CD4-positive, alpha-beta memory T cell (primary cell): ENCODE measurements around the gene DYNC1H1. TPM values are rescaled to one million over a fixed set of nuclear protein-coding genes. Genes with fewer than 3 reads are reported as not detected.
A peak's percentile ranks its signal among the peaks of the same experiment; 100 is the strongest.

Source experiments
- CTCF ChIA-PET: fragments of 350-600 bp; sonication (Branson Sonifier 250); formaldehyde crosslinking; loops from one replicate; lab custom pipeline; 2021; ENCODE audit warnings: inconsistent platforms; ENCODE audit not compliant: partially characterized antibody; lab: Charles Lee
- POLR2A ChIA-PET: fragments of 350-600 bp; sonication (Branson Sonifier 250); formaldehyde crosslinking; loops from one replicate; lab custom pipeline; 2021; ENCODE audit not compliant: partially characterized antibody; lab: Charles Lee
- DNase-seq, 5 donors: peaks; one replicate each; pipeline versions ENCODE4 v3.0.0 to v3.0.0-alpha.2; 2020 to 2022; ENCODE audit warnings: mixed read lengths in 1 of 5
- H3K27ac ChIP-seq: one replicate; pipeline ENCODE4 v1.7.0; 2013; ENCODE audit warnings: low read depth, low read length
- H3K27me3 ChIP-seq: 2 replicates; pipeline ENCODE4 v1.7.0; 2013; ENCODE audit warnings: mild to moderate bottlenecking, low read length, moderate library complexity; ENCODE audit not compliant: insufficient read depth
- H3K36me3 ChIP-seq: 2 replicates; pipeline ENCODE4 v1.7.0; 2013; ENCODE audit warnings: mild to moderate bottlenecking, low read length, moderate library complexity; ENCODE audit not compliant: insufficient read depth
- H3K4me1 ChIP-seq: 2 replicates; pipeline ENCODE4 v1.7.0; 2013; ENCODE audit warnings: mild to moderate bottlenecking, low read length, moderate library complexity; ENCODE audit not compliant: insufficient read depth
- H3K4me3 ChIP-seq, 2 donors: one replicate each; pipeline ENCODE4 v1.7.0; 2013; ENCODE audit warnings: low read length in 2 of 2, mild to moderate bottlenecking in 1 of 2
- H3K9me3 ChIP-seq, 2 donors: one replicate each; pipeline ENCODE4 v1.7.0; 2013; ENCODE audit warnings: low read length in 2 of 2, control low read depth in 1 of 2; ENCODE audit not compliant: control insufficient read depth in 1 of 2
- H3K27ac Mint-ChIP-seq, 7 donors: one replicate each; pipeline ENCODE4 v1.8.0; 2020 to 2021; ENCODE audit warnings: mixed read lengths in 7 of 7, mild to moderate bottlenecking in 6 of 7, inconsistent platforms in 3 of 7, moderate library complexity in 3 of 7
- H3K27me3 Mint-ChIP-seq, 2 donors: one replicate each; pipeline ENCODE4 v1.8.0; 2020 to 2021; ENCODE audit warnings: mixed read lengths in 2 of 2
- H3K36me3 Mint-ChIP-seq, 2 donors: one replicate each; pipeline ENCODE4 v1.8.0; 2020 to 2021; ENCODE audit warnings: mixed read lengths in 2 of 2, inconsistent platforms in 1 of 2, mild to moderate bottlenecking in 1 of 2
- H3K4me1 Mint-ChIP-seq, 4 donors: one replicate each; pipeline ENCODE4 v1.8.0; 2020 to 2021; ENCODE audit warnings: mixed read lengths in 4 of 4, mild to moderate bottlenecking in 1 of 4
- H3K4me3 Mint-ChIP-seq, 8 donors: one replicate each; pipeline ENCODE4 v1.8.0; 2020 to 2021; ENCODE audit warnings: mixed read lengths in 8 of 8, mild to moderate bottlenecking in 7 of 8, moderate library complexity in 6 of 8, inconsistent platforms in 3 of 8
- H3K9me3 Mint-ChIP-seq, 8 donors: one replicate each; pipeline ENCODE4 v1.8.0; 2020 to 2021; ENCODE audit warnings: mixed read lengths in 8 of 8, mild to moderate bottlenecking in 5 of 8, inconsistent platforms in 3 of 8, moderate library complexity in 1 of 8
- intact Hi-C: fragments of 100-400 bp; cut with micrococcal nuclease; formaldehyde crosslinking; loops from one replicate; pipeline ENCODE4 v1.15.1; 2023
- polyA plus RNA-seq, 2 donors: library from polyadenylated mRNA; unstranded; fragments of 300-500 nt; fragmentation: Illumina TruSeq; gene quantifications; one replicate each; pipeline ENCODE4 v1.2.3, GENCODE V29; 2021
- total RNA-seq, 2 experiments: library from RNA; stranded (reverse); gene quantifications; one replicate each; pipeline ENCODE4 v1.2.3, GENCODE V29; 2021

Gene DYNC1H1
- total and polyA plus RNA-seq, 4 experiments from 2014 or later, result 19.6 to 318 (median 188) TPM

DNA sequence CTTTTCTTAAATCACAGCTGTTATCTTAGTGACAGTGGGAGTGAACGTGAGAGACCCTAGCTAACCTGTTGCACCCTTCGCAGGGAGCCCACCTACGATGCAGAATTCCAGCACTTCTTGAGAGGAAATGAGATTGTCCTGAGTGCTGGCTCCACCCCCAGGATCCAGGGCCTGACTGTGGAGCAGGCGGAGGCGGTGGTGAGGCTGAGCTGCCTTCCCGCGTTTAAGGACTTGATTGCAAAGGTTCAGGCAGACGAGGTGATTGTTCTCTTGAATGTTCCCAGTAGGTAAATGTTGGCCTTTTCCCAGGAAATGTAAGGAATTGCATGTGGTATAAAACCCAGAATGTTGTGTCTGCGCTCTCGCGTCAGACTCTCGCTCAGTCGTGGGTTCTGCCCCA lies 75.8 kb downstream of the DYNC1H1 start:
- no peak overlapping the region for H3K4me3 Mint-ChIP-seq
- peaks cover 62 to 87% of the 10 kb centered on the region in 2 donors for H3K36me3 Mint-ChIP-seq

DNA sequence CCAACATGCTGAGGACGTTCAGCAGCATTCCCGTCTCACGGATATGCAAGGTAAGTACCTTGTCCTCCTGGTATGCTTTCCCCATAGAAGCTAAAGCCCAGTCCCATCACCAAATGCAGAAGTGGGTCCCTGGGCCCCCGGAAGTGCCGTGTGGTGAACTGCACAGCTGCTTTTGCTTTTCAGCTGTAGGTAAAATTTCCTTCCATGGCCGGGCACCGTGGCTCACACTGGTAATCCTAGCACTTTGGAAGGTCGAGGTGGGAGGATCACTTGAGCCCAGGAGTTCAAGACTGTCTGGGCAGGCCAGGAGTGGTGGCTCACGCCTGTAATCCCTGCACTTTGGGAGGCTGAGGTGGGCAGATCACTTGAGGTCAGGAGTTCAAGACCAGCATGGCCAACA lies 78.3 kb downstream of the DYNC1H1 start:
- peak overlapping the region in 1 of 7 donors; percentile 53 for H3K27ac Mint-ChIP-seq
- no peak overlapping the region for H3K27ac ChIP-seq
- no peaks in the 10 kb centered on the region for H3K9me3 ChIP-seq
- intact Hi-C loops, result no loop called here
- H3K4me3 ChIP-seq, result no peak overlapping the region
- peaks cover 77% of the 10 kb centered on the region for H3K36me3 ChIP-seq
- H3K9me3 Mint-ChIP-seq, result no peaks in the 10 kb centered on the region
- ChIA-PET POLR2A (no interaction called here), CTCF (interaction anchor here (1.7 kb wide), 1 partner anchor 54 kb away, joined by 5 read pairs; no protein-coding TSS in a partner anchor)
- H3K4me1 Mint-ChIP-seq, result no peaks in the 10 kb centered on the region
- no peak overlapping the region for H3K4me3 Mint-ChIP-seq
- H3K4me1 ChIP-seq, result no peaks in the 10 kb centered on the region
- H3K36me3 Mint-ChIP-seq, result peaks cover 55 to 78% of the 10 kb centered on the region in 2 donors
- H3K27me3 Mint-ChIP-seq, result no peaks in the 10 kb centered on the region
- DNase-seq, result no peak
- H3K27me3 ChIP-seq, result no peaks in the 10 kb centered on the region

More for the DNA sequence above, 75.8 kb downstream of the DYNC1H1 start:
- H3K27ac ChIP-seq, result no peak overlapping the region
- Mint-ChIP-seq H3K4me1 (no peaks in the 10 kb centered on the region), H3K9me3 (no peaks in the 10 kb centered on the region), H3K27me3 (no peaks in the 10 kb centered on the region), H3K27ac (no peak overlapping the region)
- no peaks in the 10 kb centered on the region for H3K4me1 ChIP-seq
- H3K9me3 ChIP-seq, result no peaks in the 10 kb centered on the region
- CTCF ChIA-PET, result no interaction called here
- no peak overlapping the region for H3K4me3 ChIP-seq
- peaks cover 90% of the 10 kb centered on the region for H3K36me3 ChIP-seq
- intact Hi-C loops, result no loop called here
- POLR2A ChIA-PET, result no interaction called here
- no peaks in the 10 kb centered on the region for H3K27me3 ChIP-seq
- no peak for DNase-seq

DNA sequence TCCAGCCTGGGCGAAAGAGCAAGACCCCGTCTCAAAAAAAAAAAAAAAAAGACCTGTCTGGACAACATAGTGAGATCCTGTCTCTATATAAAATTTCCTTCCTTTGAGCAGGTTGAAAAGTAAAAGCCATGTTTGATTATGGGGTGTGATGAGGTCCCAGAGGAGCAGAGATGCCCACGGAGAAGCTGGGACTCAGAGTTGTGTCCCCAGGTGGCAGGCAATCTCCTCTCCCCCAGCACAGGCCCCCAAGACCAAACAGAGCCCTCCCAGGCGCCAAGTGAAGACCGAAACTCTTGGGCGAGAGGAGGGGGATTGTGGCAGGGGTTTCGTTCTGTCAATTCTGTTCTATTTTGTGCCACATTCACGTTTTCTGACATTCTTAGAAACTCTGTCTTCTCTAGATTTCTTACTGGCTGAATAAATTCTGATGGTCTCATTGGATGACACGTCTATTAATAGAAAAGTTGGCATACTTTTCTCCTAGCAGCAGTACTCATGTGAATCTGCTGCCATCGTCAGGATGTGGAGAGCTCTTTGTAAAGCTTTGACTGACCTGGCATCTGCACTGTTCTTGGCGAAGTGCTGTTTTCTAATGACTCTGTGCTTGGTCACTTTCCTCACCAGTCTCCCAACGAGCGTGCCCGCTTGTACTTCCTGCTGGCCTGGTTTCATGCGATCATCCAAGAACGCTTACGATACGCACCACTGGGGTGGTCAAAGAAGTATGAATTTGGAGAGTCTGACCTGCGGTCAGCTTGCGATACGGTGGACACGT lies 79.1 kb downstream of the DYNC1H1 start:
- DNase-seq, result no peak
- POLR2A ChIA-PET, result no interaction called here
- Histone ChIP-seq H3K9me3 (no peaks in the 10 kb centered on the region), H3K36me3 (peaks cover 77% of the 10 kb centered on the region), H3K27me3 (no peaks in the 10 kb centered on the region), H3K4me3 (no peak overlapping the region), H3K4me1 (no peaks in the 10 kb centered on the region), H3K27ac (no peak overlapping the region)
- CTCF ChIA-PET, result interaction anchor here (1.7 kb wide), 1 partner anchor 53 kb away, joined by 5 read pairs; no protein-coding TSS in a partner anchor
- no peak overlapping the region for H3K4me3 Mint-ChIP-seq
- no peaks in the 10 kb centered on the region for H3K4me1 Mint-ChIP-seq
- H3K27ac Mint-ChIP-seq, result no peak overlapping the region
- intact Hi-C loops, result no loop called here
- H3K36me3 Mint-ChIP-seq, result peaks cover 59 to 80% of the 10 kb centered on the region in 2 donors
- H3K27me3 Mint-ChIP-seq, result no peaks in the 10 kb centered on the region
- no peaks in the 10 kb centered on the region for H3K9me3 Mint-ChIP-seq

DNA sequence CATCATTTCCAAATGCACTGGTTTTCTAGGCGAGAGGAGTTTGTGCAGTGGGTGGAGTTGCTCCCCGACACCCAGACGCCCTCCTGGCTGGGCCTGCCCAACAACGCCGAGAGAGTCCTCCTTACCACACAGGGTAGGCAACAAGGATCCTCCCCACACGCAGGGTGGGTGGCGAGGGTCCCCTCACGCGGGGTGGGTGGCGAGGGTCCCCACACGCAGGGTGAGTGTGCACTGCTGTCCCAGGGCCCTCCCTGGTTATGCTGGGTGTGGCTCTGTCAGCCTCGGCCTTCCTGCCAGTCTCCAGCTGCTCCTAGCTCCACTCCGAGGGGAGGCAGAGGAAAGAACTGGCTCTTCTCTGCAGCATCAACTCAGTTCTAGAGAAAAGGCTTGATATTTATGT lies 80.2 kb downstream of the DYNC1H1 start:
- POLR2A ChIA-PET, result no interaction called here
- intact Hi-C loops, result no loop called here
- H3K27ac ChIP-seq, result no peak overlapping the region
- no peaks in the 10 kb centered on the region for H3K4me1 Mint-ChIP-seq
- H3K4me3 ChIP-seq, result no peak overlapping the region
- H3K4me3 Mint-ChIP-seq, result no peak overlapping the region
- DNase-seq, result no peak
- H3K27ac Mint-ChIP-seq, result peak overlapping the region in 1 of 7 donors; percentile 24
- H3K9me3 Mint-ChIP-seq, result no peaks in the 10 kb centered on the region
- no peaks in the 10 kb centered on the region for H3K4me1 ChIP-seq
- H3K9me3 ChIP-seq, result no peaks in the 10 kb centered on the region
- peaks cover 75% of the 10 kb centered on the region for H3K36me3 ChIP-seq
- CTCF ChIA-PET, result interaction anchor here (1.7 kb wide), 1 partner anchor 52 kb away, joined by 5 read pairs; no protein-coding TSS in a partner anchor
- peaks cover 55 to 78% of the 10 kb centered on the region in 2 donors for H3K36me3 Mint-ChIP-seq
- no peaks in the 10 kb centered on the region for H3K27me3 Mint-ChIP-seq
- no peaks in the 10 kb centered on the region for H3K27me3 ChIP-seq

DNA sequence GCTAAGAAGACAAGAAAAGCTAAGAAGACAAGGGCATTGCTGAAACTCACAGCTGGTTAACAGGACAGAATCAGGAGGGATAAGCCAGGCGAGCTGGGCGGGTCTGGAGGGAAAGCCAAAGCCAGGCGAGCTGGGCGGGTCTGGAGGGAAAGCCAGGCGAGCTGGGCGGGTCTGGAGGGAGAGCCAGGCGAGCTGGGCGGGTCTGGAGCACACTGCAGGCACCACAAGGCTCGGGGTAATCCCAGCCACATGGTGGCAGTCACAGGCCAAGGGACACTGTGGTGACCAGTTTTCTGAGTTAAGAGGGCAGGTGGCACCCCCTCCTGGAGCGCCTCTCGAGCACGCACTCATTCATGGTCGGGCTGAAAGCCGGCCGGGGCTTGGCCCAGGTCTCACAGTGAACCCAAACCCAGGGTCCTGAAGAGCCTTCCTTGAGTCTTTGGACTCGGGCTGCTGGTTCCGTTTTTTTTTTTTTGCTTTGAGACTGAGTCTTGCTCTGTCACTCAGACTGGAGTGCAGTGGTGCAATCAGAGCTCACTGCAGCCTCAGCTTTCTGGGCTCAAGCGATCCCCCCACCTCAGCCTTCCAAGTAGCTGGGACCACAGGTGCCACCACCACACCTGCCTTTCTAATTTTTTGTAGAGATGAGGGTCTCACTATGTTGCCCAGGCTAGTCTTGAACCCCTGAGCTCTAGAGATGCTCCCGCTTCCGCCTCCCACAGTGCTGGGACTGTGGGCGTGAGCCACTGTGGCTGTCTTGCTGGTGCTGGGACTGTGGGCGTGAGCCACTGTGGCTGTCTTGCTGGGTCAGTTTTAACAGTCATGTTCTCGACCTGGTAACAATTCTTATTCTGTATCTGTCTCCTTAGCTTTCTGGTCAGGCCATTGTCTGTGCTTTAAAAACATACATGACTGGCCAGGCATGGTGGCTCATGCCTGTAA lies 82.2 kb downstream of the DYNC1H1 start:
- H3K9me3 ChIP-seq, result no peaks in the 10 kb centered on the region
- CTCF ChIA-PET, result interaction anchor here (1.0 to 1.2 kb wide), 4 partner anchors 50 to 85 kb away, joined by 3 to 4 read pairs (median 4); no protein-coding TSS in a partner anchor
- intact Hi-C loops, result no loop called here
- Mint-ChIP-seq H3K27ac (peak overlapping the region in 1 of 7 donors; percentile 29), H3K4me3 (no peak overlapping the region), H3K27me3 (no peaks in the 10 kb centered on the region), H3K9me3 (no peaks in the 10 kb centered on the region), H3K36me3 (peaks cover 58 to 75% of the 10 kb centered on the region in 2 donors), H3K4me1 (no peaks in the 10 kb centered on the region)
- POLR2A ChIA-PET, result no interaction called here
- peaks cover 70% of the 10 kb centered on the region for H3K36me3 ChIP-seq
- no peaks in the 10 kb centered on the region for H3K27me3 ChIP-seq
- H3K4me3 ChIP-seq, result no peak overlapping the region
- DNase-seq, result peak in 3 of 5 donors; percentile 7 to 15 (median 9)
- H3K4me1 ChIP-seq, result no peaks in the 10 kb centered on the region
- no peak overlapping the region for H3K27ac ChIP-seq

DNA sequence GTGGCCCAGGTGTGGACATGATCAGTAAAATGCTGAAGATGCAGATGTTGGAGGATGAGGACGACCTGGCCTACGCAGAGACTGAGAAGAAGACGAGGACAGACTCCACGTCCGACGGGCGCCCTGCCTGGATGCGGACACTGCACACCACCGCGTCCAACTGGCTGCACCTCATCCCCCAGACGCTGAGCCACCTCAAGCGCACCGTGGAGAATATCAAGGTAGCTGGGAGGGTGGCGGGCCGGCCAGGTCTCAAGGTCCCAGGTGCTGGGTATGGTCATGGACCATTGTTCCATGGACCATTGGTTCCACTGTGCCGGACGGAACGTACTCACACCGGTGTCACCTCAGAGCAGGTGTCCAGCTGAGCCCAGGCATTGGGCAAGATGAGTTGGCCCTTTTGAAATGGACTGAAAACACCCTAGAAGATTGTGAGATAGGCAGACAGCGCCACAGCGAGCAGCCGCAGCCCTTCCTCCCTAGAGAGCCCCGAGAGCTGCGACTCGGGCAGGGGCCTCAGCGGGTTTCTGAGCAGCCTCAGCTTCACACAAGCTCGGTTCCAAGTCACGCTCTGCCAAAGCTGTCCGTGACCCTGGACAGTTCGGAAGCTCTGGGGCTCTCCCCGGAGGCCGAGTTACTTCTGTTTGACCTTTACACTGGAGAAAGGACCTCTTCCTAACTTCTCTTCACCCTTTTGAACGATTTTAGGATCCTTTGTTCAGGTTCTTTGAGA lies 83.6 kb downstream of the DYNC1H1 start:
- H3K36me3 Mint-ChIP-seq, result peaks cover 57 to 68% of the 10 kb centered on the region in 2 donors
- intact Hi-C loops, result no loop called here
- POLR2A ChIA-PET, result interaction anchor here (1.4 kb wide), 1 partner anchor 9 kb away, joined by 3 read pairs; no protein-coding TSS in a partner anchor

More for the DNA sequence above, 83.6 kb downstream of the DYNC1H1 start:
- no peaks in the 10 kb centered on the region for H3K27me3 Mint-ChIP-seq
- no peak overlapping the region for H3K4me3 Mint-ChIP-seq
- Histone ChIP-seq H3K27me3 (no peaks in the 10 kb centered on the region), H3K4me1 (no peaks in the 10 kb centered on the region), H3K27ac (no peak overlapping the region), H3K36me3 (peaks cover 58% of the 10 kb centered on the region), H3K4me3 (no peak overlapping the region), H3K9me3 (no peaks in the 10 kb centered on the region)
- no peak for DNase-seq
- H3K27ac Mint-ChIP-seq, result peak overlapping the region in 1 of 7 donors; percentile 41
- no peaks in the 10 kb centered on the region for H3K9me3 Mint-ChIP-seq
- CTCF ChIA-PET, result interaction anchor here (1.4 to 3.4 kb wide), 3 partner anchors 15 to 51 kb away, joined by 3 to 14 read pairs (median 5); no protein-coding TSS in a partner anchor
- H3K4me1 Mint-ChIP-seq, result no peaks in the 10 kb centered on the region
